ENCODE measurements around the gene WDCP.

Gene WDCP

GRCh38 chr2:24080701-24081100 is 33.5 kb upstream of the WDCP start:
- 85% methylated on average over 2 of the region's 2 CpGs for WGBS

DNA sequence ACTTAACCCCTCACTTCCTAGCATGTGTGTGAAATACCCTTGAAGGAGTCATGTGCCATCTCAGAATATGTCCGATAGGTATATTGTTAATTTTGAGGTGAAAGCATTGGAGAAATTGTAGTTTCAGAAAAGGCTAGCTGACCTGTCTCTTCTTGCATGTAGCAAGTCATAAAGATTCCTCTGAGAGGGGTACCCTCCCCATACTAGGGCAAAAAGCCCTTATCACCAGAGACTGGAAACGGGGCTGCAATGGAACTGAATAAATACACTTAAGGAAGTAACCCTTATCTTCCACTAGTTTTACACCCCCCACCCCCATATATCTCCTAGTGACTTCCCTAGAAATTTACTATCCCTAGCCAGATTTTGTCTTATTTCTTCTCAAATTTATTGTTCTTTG is 30.7 kb upstream of the WDCP start:
- H3K4me2 ChIP-seq (ENCODE audit: low read length, poor library complexity, severe bottlenecking): peak overlapping the region; percentile 90
- peaks cover 21% of the 10 kb centered on the region for H3K79me1 ChIP-seq (replicated peaks; ENCODE audit: low read length, poor library complexity, severe bottlenecking)
- peak overlapping the region; percentile 64 for H3K27ac ChIP-seq (ENCODE audit: low read length, poor library complexity, severe bottlenecking)
- peak overlapping the region; percentile 75 for H3K9ac ChIP-seq (ENCODE audit: low read length)
- H3K4ac ChIP-seq (ENCODE audit: low read depth in 1 of 2, low read length in 2 of 2): peak overlapping the region; percentile 68 to 93
- 66% methylated on average over 2 of the region's 2 CpGs for WGBS
- H2AK5ac ChIP-seq (ENCODE audit: low read length, severe bottlenecking): peak overlapping the region; percentile 68
- peak overlapping the region; percentile 30 to 96 for H3K18ac ChIP-seq (ENCODE audit: low read depth in 1 of 2, low read length in 2 of 2)
- H3K36me3 ChIP-seq (ENCODE audit: control insufficient read depth in 1 of 2, insufficient read depth in 2 of 2, low read depth in 1 of 2, low read length in 2 of 2): peaks cover 22 to 54% of the 10 kb centered on the region in 2 experiments
- H3K14ac ChIP-seq (ENCODE audit: low read length in 2 of 2): no peak overlapping the region
- peak overlapping the region; percentile 42 for H2BK120ac ChIP-seq (ENCODE audit: low read depth, low read length)
- H3K4me3 ChIP-seq (ENCODE audit: insufficient read depth in 1 of 2, low read depth in 1 of 2, low read length in 2 of 2): peak overlapping the region in 1 of 2 experiments; percentile 79
- no peaks in the 10 kb centered on the region for H3K27me3 ChIP-seq (ENCODE audit: control insufficient read depth in 1 of 2, insufficient read depth in 1 of 2, low read length in 2 of 2)
- peak overlapping the region in 1 of 2 experiments; percentile 95 for H3K23ac ChIP-seq (ENCODE audit: low read length in 2 of 2)
- H2BK5ac ChIP-seq (ENCODE audit: low read depth, low read length, poor library complexity, severe bottlenecking): no peak overlapping the region
- no peak overlapping the region for H4K91ac ChIP-seq (ENCODE audit: low read length)
- no peak overlapping the region for H2BK15ac ChIP-seq (ENCODE audit: low read depth, poor library complexity, severe bottlenecking)
- no peak for DNase-seq
- H4K8ac ChIP-seq (ENCODE audit: low read length): peak overlapping the region; percentile 98
- no peaks in the 10 kb centered on the region for H3K9me3 ChIP-seq (ENCODE audit: control insufficient read depth, low read length)
- no peak overlapping the region for H2AFZ ChIP-seq (ENCODE audit: low read depth, low read length)
- H3K4me1 ChIP-seq (ENCODE audit: control insufficient read depth, insufficient read depth, low read depth, low read length): peaks cover 13% of the 10 kb centered on the region
- H2BK12ac ChIP-seq (ENCODE audit: low read length in 2 of 2): peak overlapping the region in 1 of 2 experiments; percentile 6

More at GRCh38 chr2:24080701-24081100, 33.5 kb upstream of the WDCP start:
- no peak for DNase-seq
- Histone ChIP-seq H3K4me3 (ENCODE audit: insufficient read depth in 1 of 2, low read depth in 1 of 2, low read length in 2 of 2) (no peak overlapping the region), H3K79me1 (replicated peaks; ENCODE audit: low read length, poor library complexity, severe bottlenecking) (peaks cover 27% of the 10 kb centered on the region), H3K27ac (ENCODE audit: low read length, poor library complexity, severe bottlenecking) (no peak overlapping the region), H3K4ac (ENCODE audit: low read depth in 1 of 2, low read length in 2 of 2) (no peak overlapping the region), H3K9me3 (ENCODE audit: control insufficient read depth, low read length) (no peaks in the 10 kb centered on the region), H2BK5ac (ENCODE audit: low read depth, low read length, poor library complexity, severe bottlenecking) (no peak overlapping the region), H2BK120ac (ENCODE audit: low read depth, low read length) (no peak overlapping the region), H2AFZ (ENCODE audit: low read depth, low read length) (no peak overlapping the region), H2BK15ac (ENCODE audit: low read depth, poor library complexity, severe bottlenecking) (no peak overlapping the region), H4K91ac (ENCODE audit: low read length) (no peak overlapping the region), H4K8ac (ENCODE audit: low read length) (no peak overlapping the region), H3K18ac (ENCODE audit: low read depth in 1 of 2, low read length in 2 of 2) (no peak overlapping the region), H3K9ac (ENCODE audit: low read length) (no peak overlapping the region), H3K14ac (ENCODE audit: low read length in 2 of 2) (no peak overlapping the region), H3K27me3 (ENCODE audit: control insufficient read depth in 1 of 2, insufficient read depth in 1 of 2, low read length in 2 of 2) (no peaks in the 10 kb centered on the region), H2BK12ac (ENCODE audit: low read length in 2 of 2) (no peak overlapping the region), H3K4me2 (ENCODE audit: low read length, poor library complexity, severe bottlenecking) (no peak overlapping the region), H3K23ac (ENCODE audit: low read length in 2 of 2) (no peak overlapping the region), H3K4me1 (ENCODE audit: control insufficient read depth, insufficient read depth, low read depth, low read length) (peaks cover 15% of the 10 kb centered on the region), H2AK5ac (ENCODE audit: low read length, severe bottlenecking) (no peak overlapping the region), H3K36me3 (ENCODE audit: control insufficient read depth in 1 of 2, insufficient read depth in 2 of 2, low read depth in 1 of 2, low read length in 2 of 2) (peaks cover 24 to 44% of the 10 kb centered on the region in 2 experiments)

GRCh38 chr2:24077535-24077877 is 30.3 kb upstream of the WDCP start:
- no peaks in the 10 kb centered on the region for H3K27me3 ChIP-seq (ENCODE audit: control insufficient read depth in 1 of 2, insufficient read depth in 1 of 2, low read length in 2 of 2)
- 23% methylated on average over 8 of the region's 9 CpGs for WGBS
- peak overlapping the region; percentile 30 to 96 for H3K18ac ChIP-seq (ENCODE audit: low read depth in 1 of 2, low read length in 2 of 2)
- peaks cover 23% of the 10 kb centered on the region for H3K79me1 ChIP-seq (replicated peaks; ENCODE audit: low read length, poor library complexity, severe bottlenecking)
- H3K4ac ChIP-seq (ENCODE audit: low read depth in 1 of 2, low read length in 2 of 2): peak overlapping the region; percentile 68 to 93
- H3K9ac ChIP-seq (ENCODE audit: low read length): peak overlapping the region; percentile 75
- H2BK120ac ChIP-seq (ENCODE audit: low read depth, low read length): peak overlapping the region; percentile 42
- H4K8ac ChIP-seq (ENCODE audit: low read length): peak overlapping the region; percentile 98
- no peak overlapping the region for H2BK15ac ChIP-seq (ENCODE audit: low read depth, poor library complexity, severe bottlenecking)
- H3K4me2 ChIP-seq (ENCODE audit: low read length, poor library complexity, severe bottlenecking): peak overlapping the region; percentile 90
- H4K91ac ChIP-seq (ENCODE audit: low read length): peak overlapping the region; percentile 95
- H2BK12ac ChIP-seq (ENCODE audit: low read length in 2 of 2): peak overlapping the region; percentile 6 to 60
- peak overlapping the region; percentile 79 to 93 for H3K4me3 ChIP-seq (ENCODE audit: insufficient read depth in 1 of 2, low read depth in 1 of 2, low read length in 2 of 2)
- peak overlapping the region in 1 of 2 experiments; percentile 98 for H3K14ac ChIP-seq (ENCODE audit: low read length in 2 of 2)
- H3K4me1 ChIP-seq (ENCODE audit: control insufficient read depth, insufficient read depth, low read depth, low read length): peaks cover 11% of the 10 kb centered on the region
- peak overlapping the region; percentile 64 for H3K27ac ChIP-seq (ENCODE audit: low read length, poor library complexity, severe bottlenecking)
- peak overlapping the region in 1 of 2 experiments; percentile 95 for H3K23ac ChIP-seq (ENCODE audit: low read length in 2 of 2)
- peak overlapping the region; percentile 68 for H2AK5ac ChIP-seq (ENCODE audit: low read length, severe bottlenecking)
- DNase-seq: peak; percentile 34
- no peak overlapping the region for H2BK5ac ChIP-seq (ENCODE audit: low read depth, low read length, poor library complexity, severe bottlenecking)
- peak overlapping the region; percentile 70 for H2AFZ ChIP-seq (ENCODE audit: low read depth, low read length)
- H3K36me3 ChIP-seq (ENCODE audit: control insufficient read depth in 1 of 2, insufficient read depth in 2 of 2, low read depth in 1 of 2, low read length in 2 of 2): peaks cover 18 to 54% of the 10 kb centered on the region in 2 experiments
- H3K9me3 ChIP-seq (ENCODE audit: control insufficient read depth, low read length): no peaks in the 10 kb centered on the region

GRCh38 chr2:24076849-24077534 is 29.8 kb upstream of the WDCP start:
- Histone ChIP-seq H3K23ac (ENCODE audit: low read length in 2 of 2) (peak overlapping the region in 1 of 2 experiments; percentile 95), H3K9ac (ENCODE audit: low read length) (peak overlapping the region; percentile 75), H3K79me1 (replicated peaks; ENCODE audit: low read length, poor library complexity, severe bottlenecking) (peaks cover 19% of the 10 kb centered on the region), H3K9me3 (ENCODE audit: control insufficient read depth, low read length) (no peaks in the 10 kb centered on the region), H3K4me2 (ENCODE audit: low read length, poor library complexity, severe bottlenecking) (peak overlapping the region; percentile 90), H4K91ac (ENCODE audit: low read length) (peak overlapping the region; percentile 95), H4K8ac (ENCODE audit: low read length) (peak overlapping the region; percentile 98), H2BK5ac (ENCODE audit: low read depth, low read length, poor library complexity, severe bottlenecking) (peak overlapping the region; percentile 63), H3K27ac (ENCODE audit: low read length, poor library complexity, severe bottlenecking) (peak overlapping the region; percentile 64), H3K4me1 (ENCODE audit: control insufficient read depth, insufficient read depth, low read depth, low read length) (peaks cover 11% of the 10 kb centered on the region), H3K18ac (ENCODE audit: low read depth in 1 of 2, low read length in 2 of 2) (peak overlapping the region; percentile 83 to 96), H2BK12ac (ENCODE audit: low read length in 2 of 2) (peak overlapping the region in 1 of 2 experiments; percentile 71), H2AFZ (ENCODE audit: low read depth, low read length) (peak overlapping the region; percentile 70), H3K14ac (ENCODE audit: low read length in 2 of 2) (peak overlapping the region in 1 of 2 experiments; percentile 98), H2AK5ac (ENCODE audit: low read length, severe bottlenecking) (peak overlapping the region; percentile 68), H3K4me3 (ENCODE audit: insufficient read depth in 1 of 2, low read depth in 1 of 2, low read length in 2 of 2) (peak overlapping the region; percentile 79 to 93), H2BK15ac (ENCODE audit: low read depth, poor library complexity, severe bottlenecking) (peak overlapping the region; percentile 83), H3K4ac (ENCODE audit: low read depth in 1 of 2, low read length in 2 of 2) (peak overlapping the region; percentile 77 to 93), H3K27me3 (ENCODE audit: control insufficient read depth in 1 of 2, insufficient read depth in 1 of 2, low read length in 2 of 2) (no peaks in the 10 kb centered on the region), H2BK120ac (ENCODE audit: low read depth, low read length) (peak overlapping the region; percentile 74), H3K36me3 (ENCODE audit: control insufficient read depth in 1 of 2, insufficient read depth in 2 of 2, low read depth in 1 of 2, low read length in 2 of 2) (peaks cover 16 to 54% of the 10 kb centered on the region in 2 experiments)
- WGBS: 2% methylated on average over 39 of the region's 41 CpGs
- no peak for DNase-seq
